Measurements from ENCODE around the gene PODXL. TPM values are rescaled to one million over a fixed set of nuclear protein-coding genes. Genes with fewer than 3 reads are reported as not detected.

The PODXL gene
- 194 and 210 TPM in 2 replicates for total RNA-seq

DNA sequence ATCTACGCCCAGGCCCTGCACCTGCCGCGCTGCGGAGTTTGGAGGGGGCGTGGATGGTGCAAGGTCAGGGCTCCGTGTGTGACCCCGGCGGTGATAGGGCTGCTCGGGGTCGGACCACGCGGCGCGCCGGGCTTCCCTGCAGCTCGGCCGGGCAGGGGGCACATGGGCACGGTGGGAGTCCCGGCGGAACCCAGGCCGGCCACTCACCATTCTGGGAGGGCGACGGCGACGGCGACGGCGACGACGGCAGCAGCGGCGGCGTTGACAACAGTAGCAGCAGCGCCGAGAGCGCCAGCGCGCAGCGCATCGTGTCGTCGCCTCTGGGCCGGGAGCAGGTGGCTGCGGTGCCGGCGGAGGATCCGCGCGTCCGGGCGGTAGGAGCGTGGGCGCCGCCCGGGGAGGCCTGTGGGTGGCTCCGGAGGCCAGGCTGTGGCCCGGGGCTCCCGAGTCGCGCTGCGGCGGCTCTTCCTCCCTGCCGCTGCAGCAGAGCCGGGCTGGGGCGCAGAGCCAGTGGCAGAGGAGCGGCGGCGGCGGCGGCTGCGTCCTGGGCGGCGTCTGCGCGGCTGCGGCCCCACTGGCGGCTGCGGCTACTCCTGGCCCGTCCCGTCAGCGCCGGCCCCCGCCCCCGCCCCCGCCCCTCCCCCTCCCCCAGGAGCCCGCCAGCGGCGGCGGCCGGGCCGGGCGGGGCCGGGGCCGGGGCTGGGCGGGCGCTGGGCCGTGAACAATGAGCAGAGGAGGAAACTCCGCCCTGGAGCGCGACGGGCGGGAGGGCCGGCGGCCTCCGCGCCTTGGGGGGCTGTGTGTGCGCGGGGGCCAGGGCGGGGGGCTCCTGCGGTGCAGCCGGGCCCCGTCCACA lies at the start of gene PODXL:
PODXL (minus strand) TSS at position 576 of the 856 bp plus-strand sequence; CDS start at position 307, 269 bp downstream.
- peak in 1 of 2 donors; percentile 85 for DNase-seq (ENCODE audit: low read depth in 2 of 2)

DNA sequence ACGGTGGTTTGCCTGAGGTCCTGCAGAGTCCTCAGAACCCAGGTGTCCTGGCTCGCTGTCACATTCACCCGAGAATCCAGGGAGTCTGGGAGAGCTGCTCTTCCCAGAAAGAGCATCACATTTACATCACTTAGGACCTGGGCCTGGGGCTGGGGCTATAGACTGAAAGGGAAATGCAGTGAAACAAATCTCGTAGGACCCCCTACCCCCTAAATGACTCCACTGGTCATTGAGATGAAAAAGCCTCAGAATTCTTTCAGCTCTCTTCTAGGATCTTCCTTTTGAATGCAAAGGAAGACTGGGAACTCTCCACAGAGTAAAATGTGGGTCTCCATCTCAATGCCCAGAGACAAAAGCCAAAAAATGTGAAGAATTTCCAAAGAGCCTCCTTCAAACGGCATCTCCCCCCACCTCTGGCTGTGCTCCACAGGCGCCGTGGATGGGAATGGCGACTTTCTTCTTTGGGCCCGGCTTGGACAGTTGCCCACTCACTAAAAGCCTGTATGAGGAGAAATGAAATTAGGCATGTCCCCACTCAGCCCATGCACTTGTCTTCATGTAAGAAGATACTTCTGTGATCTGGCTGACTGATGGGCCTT lies 49.0 kb upstream of the PODXL start:
- DNase-seq (ENCODE audit: low read depth in 2 of 2) = no peak

DNA sequence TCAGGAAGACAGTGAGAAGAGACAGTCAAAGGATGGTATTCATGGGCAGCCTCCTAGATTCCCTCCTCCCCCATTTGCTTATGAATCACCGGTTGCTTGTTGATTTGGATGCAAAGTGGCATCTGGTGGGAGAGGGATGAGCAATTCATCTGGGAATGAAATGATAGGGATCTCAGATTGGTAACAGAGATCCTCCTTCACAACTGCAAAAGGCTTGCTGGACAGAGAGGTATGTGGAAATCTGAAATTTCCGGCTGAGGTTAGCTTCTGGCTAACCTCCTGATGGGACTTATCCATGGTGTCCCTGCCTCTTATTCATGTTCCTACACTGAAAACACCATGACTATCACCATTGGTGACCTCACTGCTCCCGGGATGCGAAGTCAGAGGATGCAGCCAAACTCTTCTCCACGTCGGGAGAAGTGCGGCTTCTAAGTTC lies 48.4 kb upstream of the PODXL start:
- DNase-seq (ENCODE audit: low read depth in 2 of 2) = no peak

DNA sequence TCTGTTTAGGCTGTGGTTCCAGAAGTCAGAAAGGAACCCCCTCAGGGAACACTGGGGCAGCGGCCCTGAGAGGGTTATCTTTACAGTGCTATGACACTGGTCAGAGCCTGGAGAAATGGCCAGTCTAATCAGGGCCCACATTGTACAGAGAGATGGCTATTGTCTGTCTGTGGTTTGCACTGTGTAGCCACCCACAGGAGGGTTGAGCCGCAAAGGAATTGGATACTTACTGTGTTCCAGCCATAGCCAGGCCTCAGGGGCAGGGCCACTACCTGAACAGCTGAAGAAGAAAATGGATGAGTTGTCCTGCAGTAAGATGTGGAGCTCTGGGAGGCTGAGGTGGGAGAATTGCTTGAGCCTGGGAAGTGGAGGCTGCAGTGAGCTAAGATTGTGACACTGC lies 47.5 kb upstream of the PODXL start:
- DNase-seq (ENCODE audit: low read depth in 2 of 2) = no peak

DNA sequence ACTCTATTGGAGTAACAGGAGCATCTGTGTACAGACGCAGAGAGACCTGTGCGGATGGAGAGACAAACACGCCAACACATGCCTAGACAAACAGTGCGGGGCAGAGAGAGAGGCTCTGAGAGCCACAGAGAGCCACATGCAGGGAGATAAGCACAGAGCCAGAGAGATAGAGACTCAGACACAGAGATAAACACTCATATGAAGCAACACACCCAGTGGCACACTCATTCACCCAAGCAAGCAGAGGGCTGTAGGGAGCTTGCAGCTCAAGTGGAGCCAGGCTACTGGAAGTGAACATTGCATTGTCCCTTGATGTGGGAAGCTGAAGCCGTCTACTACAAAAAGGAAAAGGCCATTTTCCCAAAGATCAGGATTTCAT lies 46.6 kb upstream of the PODXL start:
- no peak for DNase-seq (ENCODE audit: low read depth in 2 of 2)

DNA sequence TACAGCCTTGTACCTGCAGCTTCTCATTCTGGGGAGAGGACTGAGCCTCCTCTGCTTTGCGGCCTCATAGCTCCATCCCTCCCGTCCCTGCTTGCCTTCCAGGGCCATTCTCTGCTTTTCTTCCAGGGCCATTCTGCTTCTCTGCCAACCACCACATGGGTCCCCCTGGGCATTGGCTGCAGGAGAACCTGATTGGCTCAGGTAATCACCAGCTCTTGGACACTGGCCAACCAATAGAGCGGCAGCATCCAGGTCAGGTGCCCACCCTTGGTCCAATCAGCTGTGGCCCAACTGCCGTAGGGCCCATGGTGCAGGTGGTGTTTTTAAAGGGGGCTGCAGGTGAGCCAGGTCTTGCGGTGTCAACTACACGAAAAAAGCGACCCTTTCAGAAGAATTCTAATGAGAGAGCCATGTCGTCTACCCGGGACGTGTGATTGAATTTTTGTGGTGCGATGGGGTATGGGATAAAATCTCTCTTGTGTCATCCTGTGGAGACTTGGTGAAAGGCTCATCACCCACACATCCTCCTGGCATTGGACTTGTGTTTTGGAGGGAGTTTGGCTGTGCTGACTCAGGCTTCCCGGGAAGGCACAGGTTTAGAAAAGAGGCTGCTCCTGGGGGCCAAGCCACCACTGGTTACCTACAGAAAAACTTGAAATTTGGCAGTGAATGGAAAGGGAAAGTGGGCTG lies 46.0 kb upstream of the PODXL start:
- DNase-seq (ENCODE audit: low read depth in 2 of 2) = no peak

DNA sequence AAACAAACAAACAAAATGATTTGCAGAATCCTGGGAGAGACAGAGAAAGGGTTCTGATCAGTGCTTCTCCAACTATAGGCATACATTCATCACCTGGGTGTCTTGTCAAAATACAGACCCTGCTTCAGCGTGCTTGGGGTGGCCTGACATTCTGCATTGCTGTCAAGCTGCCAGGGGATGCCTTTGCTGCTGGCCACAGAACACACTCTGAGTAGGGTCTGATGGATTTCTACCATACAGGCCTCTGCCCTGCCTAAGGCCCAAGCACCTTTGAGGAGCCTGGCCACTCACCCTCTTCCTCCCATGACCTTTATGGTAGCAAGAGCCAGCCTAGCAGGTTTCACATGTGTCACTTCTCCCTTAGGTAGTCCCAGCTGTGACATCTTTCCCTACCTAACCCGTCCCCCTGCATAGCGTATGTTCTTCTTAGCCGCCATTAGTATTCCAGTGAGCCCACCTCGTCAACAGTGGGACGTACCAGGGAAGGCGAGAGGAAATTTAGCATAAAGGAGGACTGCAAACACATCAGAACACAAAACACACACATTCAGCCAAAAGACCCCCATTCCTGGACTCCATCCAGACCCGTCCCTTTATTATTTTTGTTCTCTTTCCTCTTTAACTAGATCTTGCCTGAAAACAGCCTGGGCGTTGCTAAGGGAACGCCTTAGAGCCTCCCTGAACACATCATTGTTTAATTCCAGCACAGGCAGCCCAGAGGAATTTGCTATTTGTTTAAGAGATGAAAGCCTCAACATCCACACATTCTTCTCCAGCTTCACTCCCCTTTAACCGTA lies 43.9 kb upstream of the PODXL start:
- DNase-seq (ENCODE audit: low read depth in 2 of 2) = peak in 1 of 2 donors; percentile 72

DNA sequence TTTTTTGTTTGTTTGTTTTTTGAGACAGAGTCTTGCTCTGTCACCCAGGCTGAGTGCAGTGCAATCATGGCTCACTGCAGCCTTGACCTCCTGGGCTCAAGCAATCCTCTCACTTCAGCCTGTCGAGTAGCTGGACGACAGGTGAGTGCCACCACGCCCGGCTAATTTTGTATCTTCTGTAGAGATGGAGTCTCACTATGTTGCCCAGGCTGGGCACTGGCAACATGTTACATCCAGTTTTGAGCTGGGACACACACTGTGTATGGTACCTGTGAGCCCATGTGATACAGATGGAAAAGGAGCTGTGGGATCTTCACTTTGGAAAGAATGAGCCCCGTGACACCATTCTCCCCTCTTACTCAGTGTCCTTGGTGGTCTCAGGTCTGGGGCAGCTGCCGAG lies 40.4 kb upstream of the PODXL start:
- DNase-seq (ENCODE audit: low read depth in 2 of 2) = no peak

DNA sequence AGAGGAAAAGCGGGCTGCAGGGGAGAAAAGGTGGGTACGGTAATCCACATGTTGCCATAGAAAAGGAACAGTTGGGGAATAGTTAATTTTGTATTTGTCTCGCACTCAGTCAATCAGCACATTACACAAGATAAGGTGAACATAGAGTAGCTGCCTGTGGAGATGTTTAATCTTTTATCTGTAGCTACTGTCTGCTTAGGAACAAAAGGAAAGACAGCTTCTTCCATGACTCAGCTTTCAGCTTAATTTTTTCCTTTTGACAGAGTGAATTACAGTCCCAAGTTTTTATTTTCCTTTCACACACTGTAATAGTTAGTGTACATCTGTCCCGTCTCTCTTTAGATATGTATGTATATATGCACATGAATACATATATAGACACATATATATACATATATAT lies 39.3 kb upstream of the PODXL start:
- DNase-seq (ENCODE audit: low read depth in 2 of 2) = no peak

DNA sequence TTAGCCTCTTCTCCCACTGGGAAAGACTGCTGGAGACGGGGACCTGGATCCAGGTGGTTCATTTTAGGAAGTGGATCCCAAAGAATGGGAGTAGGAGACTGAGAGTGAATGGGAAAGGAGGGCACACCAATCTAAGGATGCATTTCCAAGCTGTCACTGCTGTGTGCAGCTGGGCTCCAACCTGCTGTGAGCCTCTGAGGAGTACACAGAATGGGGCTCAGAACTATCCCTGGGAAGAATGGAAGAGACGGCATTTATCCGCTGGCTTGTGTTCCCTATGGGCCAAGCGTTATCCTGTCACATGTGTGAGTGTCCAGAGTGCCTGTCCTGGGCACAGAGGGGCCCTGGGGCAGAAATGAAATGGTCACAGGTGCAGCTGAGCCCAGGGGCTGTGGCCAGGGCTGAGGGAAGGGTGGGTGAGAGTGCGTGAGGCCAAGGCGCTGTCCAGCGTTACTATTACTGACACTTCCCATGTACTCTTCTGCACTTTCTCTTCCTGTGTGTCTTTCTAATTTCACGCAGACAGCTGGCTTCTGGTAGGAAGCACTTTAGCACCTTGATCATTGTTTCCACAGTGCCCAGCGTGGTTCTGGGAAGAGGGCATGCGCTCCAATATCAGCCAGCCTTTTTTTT lies 35.4 kb upstream of the PODXL start:
- no peak for DNase-seq (ENCODE audit: low read depth in 2 of 2)

DNA sequence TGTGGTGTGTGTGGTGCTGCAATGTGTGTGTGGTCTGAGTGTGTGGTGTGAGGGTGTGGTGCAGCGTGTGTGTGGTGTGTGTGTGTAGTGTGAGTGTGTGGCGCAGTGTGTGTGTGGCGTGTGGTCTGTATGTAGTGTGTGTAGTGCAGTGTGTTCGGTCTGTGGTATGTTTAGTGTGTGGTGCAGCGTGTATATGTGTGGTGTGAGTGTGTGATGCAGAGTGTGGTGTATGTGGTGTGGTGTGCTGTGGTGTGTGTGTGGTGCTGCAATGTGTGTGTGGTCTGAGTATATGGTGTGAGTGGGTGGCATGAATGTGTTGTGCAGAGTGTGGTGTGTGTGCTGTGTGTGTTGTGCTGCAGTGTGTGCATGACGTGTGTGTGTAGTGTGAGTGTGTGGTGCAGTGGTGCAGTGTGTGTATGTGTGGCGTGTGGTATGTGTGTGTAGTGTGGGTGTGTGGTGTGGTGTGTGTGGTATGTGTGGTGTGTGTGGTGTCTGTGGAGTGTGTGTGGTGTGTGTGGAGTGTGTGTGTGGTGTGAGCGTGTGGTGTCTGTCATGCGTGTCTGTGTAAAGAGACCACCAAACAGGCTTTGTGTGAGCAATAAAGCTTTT lies 31.0 kb upstream of the PODXL start:
- DNase-seq (ENCODE audit: low read depth in 2 of 2) = no peak

DNA sequence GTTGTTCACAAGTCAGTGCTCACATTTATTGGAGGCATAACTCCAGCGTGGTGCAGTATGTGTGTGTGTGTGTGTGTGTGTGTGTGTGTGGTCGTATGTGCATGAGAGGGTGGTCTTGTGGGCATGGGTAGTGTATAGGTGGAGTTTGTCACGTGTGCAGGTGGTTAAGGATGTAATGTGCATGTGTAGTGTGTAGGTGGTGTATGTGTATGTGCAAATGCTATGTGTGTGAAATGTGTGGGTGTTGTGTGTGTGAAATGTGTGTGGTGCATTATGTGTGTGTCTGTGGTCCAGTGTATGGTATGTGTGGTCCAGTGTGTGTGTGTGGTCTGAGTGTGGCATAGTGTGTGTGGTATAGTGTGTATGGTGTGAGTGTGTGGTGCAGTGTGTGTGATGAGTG lies 30.3 kb upstream of the PODXL start:
- DNase-seq (ENCODE audit: low read depth in 2 of 2) = no peak

DNA sequence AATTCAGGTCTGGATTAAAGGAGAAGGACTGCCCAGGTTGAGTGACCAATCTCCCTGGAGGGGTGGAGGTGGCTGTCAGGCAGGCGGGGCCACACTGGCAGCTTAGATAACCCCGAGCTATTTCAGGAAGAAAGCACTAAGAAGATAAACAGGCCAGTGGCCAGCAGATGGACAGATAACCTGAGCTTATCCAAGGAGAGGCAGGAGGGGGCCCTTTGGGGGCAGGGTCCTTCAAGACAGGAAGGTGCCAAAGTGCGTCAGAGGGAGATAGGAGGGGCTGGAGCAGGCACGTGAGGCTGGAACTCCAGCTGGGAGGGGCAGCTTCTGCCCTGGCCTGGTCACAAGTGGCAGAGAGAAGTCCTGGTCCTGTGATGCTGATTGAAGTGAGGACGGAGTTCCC lies 29.8 kb upstream of the PODXL start:
- DNase-seq (ENCODE audit: low read depth in 2 of 2) = peak in 1 of 2 donors; percentile 42

DNA sequence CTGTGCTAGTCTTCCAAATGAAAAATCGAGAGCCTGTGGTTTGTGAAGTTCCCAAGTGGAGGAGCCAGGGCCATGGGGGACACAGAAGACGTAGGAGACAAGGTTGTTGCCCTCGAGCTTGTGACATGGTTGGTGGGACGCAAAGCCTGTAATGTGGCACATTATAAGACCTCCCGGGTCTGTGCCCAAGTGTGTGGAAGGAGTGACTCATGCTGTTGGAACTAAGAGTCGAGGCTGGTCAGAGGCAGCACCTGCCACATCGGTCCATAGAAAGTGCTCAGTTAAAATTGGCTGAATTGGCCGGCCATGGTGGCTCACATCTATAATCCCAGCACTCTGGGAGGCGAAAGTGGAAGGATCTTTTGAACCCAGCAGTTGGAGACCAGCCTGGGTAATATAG lies 27.0 kb upstream of the PODXL start:
- DNase-seq (ENCODE audit: low read depth in 2 of 2) = no peak

DNA sequence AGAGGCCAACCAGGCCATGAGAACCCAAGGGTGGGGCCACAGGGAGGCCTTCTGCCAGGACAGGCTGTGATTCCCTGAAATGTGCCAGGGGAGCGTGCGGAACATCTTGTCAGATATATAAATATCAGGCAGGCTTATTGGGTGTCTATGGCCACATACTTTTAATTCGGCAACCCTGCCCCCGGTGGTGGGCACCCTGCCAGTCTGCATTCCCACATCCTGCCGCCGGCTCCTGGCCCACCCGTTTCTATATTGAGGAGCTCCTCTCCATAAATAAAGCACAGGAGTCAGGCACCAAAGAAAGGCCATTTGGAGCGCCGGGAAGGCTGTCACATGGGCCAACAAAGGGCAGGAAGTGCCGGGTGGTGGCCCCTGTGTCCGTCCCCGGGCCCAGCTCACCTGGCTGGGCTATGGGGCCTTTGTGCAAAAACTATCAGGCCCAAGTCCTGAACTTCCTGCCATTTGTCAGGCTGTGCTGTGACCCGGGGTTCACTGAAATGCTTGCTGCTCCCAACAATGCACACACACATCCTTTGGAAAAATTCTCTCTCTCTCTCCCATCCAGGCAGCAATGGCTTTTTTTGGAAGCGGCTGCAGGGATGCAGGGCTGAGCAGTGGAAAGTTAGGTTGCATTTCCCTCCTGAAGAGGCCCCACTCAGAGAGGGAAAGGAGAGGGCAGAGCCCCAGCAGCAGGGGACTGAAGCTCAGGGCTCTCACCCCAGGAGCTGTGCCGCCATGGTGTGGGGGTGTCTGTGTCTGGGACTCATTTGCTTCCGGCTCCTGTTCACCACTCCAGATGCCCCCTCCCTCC lies 25.0 kb upstream of the PODXL start:
- peak; percentile 92 to 99 for DNase-seq (ENCODE audit: low read depth in 2 of 2)

DNA sequence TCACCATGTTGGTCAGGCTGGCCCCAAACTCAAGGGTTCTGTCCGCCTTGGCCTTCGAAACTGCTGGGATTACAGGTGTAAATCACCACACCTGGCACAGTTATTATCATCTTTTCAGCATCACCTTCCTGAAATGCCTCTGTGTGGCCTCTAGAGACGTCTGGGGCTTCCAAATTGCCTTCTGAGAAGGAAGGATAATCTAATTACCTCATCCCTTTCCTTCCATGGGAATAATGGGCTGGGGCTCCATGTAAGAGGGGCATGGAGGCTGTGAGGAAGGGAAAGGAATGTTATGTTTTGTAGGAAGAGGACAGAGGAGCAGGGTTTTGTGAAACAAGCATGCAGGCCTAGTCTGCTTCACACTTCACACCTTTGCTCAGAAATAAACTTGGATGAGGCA lies 22.2 kb upstream of the PODXL start:
- DNase-seq (ENCODE audit: low read depth in 2 of 2) = no peak

DNA sequence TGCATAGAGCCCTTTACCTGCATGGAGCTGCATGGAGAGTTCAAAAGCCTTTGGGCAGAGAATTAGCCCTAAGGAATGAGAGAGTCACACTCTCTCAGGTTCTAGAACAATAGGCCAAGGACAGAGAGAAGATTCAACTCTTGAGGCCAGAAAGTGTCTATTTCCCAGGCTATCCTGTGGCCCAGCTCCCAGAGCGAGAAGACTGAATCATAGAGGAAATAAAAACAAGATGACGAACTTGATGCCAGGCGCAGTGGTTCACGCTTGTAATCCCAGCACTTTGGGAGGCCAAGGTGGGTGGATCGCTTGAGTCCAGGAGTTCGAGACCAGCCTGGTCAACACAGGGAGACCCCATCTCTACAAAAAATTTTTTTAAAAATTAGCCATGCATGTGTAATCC lies 18.3 kb upstream of the PODXL start:
- DNase-seq (ENCODE audit: low read depth in 2 of 2) = peak in 1 of 2 donors; percentile 78

DNA sequence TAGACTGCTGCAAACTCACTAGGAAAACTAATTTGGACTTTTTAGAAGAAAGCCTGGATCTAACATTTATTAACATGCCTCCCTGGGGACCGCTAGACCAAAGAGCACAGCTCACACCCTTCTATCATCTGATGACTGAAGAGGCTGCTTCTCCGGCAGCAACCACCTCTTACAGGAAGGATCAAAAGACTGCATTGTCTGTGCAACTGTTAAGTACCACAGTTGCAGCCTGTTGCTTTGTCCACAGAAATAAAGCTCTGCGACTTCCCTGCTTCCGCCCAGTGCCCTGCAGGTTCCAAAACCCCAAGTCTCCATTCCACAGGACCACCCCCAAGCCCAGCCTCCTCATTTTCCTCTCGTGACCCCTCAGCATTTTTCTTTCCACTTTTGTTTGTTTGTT lies 14.0 kb upstream of the PODXL start:
- DNase-seq (ENCODE audit: low read depth in 2 of 2) = no peak

DNA sequence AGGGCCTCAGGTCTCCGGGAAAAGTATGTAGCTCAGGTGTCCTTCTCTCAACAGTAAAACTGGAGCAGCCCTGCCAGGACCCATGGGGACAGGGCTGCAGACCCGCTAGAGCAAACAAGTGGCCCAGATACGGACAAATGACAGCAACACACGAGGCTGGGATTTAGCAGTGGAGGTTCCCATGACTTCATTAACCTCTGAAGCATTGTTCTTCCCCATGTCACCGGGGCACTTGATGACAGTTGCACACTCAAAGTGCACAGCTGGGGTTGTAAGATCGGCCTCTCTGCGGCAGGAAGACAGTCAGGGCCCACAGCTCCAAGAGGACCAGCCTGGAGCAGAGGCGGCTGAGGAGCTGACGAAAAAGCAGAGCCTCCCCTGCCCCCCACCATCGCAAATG lies 12.5 kb upstream of the PODXL start:
- no peak for DNase-seq (ENCODE audit: low read depth in 2 of 2)

DNA sequence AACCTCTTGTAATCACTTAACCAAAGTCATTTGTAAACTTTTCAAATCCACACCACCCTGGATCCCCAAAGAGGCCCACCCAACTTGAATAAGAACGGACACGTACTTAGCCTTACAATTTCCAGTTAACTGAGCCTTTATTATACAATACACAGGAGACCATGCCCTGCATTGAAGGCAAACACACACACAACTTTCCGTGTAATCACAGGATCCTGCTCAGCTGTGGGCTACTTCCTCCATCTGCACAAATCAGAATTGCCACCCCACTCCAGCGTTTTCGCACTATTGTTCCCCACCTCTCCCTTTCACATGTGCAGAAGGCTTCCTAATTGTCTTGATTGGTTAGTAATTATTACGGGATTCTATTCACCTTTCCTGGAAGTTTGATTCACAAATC lies 12.1 kb upstream of the PODXL start:
- DNase-seq (ENCODE audit: low read depth in 2 of 2) = no peak

All from dermis microvascular lymphatic vessel endothelial cell (primary cell).